ENCODE results near the gene GALNT17.

GALNT17 gene

DNA sequence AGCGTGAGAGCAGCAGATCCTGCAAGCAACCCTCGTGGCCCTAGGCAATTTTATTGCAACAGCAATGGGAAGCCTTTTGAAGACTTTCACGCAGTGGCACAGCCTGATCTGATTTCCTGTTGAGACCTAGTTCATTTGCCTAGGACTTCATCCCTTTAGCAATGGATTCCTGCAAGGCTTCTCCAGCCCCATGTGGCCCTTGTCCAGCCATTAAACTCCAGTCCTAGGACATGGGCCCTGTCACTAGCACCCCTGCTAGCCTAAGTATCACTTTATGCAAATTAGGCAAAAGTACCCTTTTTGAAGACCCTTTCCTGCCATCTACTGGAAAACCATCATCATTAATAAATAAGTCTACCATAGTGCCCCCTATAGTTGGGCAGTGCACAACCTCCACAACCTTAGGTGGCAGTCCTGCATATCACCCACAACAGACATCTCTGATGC, 379.4 kb downstream of the GALNT17 start:
- no peak for DNase-seq (ENCODE audit: low read depth)
- no peak overlapping the region for H3K4me3 ChIP-seq (ENCODE audit: low read depth, low read length)

DNA sequence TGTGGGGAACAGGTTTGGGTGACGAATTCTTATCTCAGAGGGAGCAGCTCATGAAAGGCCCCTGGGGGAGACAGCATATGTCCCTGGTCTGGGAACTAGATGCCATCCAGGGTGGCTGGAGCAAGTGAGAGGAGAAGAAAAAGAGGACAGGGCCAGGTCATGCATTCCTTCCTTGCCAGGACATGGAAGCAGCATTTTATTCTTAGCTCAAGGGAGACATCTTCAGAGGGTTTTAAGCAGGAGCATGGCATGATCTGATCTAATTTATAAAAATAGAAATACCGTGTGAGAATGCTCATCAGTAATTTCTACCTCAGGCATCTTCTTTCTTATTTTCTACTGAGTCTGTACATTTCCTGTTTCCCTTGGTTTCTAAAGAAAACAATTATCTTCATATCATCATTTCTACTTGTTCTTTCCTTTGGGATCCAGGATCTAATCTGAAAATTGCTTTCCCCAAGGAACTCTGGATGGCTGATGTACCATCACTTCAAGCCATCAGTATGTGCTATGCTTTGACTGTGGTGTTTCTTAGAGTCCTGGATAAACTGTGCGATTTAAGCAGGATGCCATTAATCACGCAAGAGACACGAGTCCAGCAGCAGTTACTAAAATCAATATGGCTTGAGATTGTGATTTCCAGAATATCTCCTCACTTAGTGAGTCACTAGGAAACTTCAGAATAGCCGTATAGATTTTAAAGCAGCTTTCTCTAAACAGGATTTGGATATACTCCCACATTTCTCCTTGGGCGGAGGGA, 386.2 kb downstream of the GALNT17 start:
- no peak for DNase-seq (ENCODE audit: low read depth)
- no peak overlapping the region for H3K4me3 ChIP-seq (ENCODE audit: low read depth, low read length)

DNA sequence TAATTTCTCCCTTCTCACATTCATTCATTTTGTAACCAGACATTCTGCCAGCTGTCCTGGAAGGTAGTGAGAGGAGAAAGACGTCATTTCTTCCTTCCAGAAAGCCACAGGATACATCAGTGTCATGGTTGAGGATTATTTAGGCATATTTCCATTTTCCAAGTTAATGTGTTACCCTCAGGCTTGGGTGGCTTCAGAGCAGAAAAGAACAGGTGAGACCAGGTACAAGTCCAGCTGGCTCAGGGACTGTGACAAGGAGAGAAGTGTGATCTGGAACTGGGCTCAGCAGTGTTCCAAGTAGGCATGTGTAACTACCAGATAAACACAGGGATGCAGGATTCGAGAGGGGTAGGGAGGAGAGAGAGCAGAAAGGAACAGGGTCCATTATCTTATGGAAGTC, 386.9 kb downstream of the GALNT17 start:
- H3K4me3 ChIP-seq (ENCODE audit: low read depth, low read length): no peak overlapping the region
- DNase-seq (ENCODE audit: low read depth): no peak

DNA sequence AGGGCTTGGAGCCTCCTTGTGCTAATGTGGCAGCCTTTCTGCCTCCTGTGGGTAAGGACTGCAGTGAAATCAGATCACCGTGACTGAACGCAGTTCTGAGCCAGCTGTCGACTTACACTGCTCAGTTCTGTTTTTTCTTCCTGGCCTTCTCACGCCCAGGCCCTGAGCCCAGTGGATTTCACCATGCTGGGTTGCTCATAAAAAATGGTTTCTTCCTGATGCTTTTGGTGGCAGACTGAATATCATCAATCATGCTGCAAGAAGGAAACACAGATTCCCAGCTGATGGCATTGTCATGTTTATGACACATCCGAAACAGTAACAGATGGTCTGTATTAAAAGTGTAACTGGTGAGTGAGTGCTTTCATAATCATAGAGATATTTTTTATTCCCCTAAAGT, 389.6 kb downstream of the GALNT17 start:
- no peak overlapping the region for H3K4me3 ChIP-seq (ENCODE audit: low read depth, low read length)
- peak; percentile 58 for DNase-seq (ENCODE audit: low read depth)

DNA sequence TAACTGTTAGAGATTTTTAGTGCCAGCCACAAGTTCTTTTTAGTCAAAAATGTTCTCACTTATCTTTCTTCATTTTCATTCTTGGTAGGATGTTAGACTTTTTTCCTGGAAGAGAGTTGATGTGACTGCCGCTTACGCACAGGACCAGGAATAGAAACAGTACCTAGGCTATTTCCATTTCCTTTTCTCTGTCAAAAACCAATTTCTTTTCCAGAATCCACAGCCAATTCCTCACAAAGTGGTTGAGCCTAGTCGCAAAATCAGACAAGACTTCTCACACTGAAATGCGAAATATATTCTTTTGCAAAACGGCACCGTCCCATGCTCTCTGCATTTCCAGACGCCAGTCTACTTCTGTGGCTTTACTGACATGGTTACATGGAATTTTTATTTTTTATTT, 394.2 kb downstream of the GALNT17 start:
- no peak overlapping the region for H3K4me3 ChIP-seq (ENCODE audit: low read depth, low read length)
- DNase-seq (ENCODE audit: low read depth): no peak

DNA sequence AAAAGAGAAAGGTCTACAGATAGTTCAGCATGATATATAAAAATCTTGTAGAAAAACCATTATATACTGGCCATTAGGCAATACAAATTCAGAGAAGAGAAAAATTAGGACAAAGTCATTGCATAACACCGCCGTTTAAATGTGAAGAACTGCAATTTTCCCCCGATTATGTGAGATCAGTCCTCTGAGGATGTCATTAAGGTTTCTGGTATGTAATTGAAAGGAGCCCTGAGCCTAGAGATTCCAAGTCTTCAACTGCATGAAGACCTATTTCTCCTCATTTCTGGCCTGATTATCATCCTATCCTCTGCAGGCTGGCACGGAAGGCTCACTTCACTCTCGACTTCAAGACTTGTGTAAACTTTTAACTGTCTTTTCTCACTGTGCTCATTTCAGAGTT, 395.3 kb downstream of the GALNT17 start:
- DNase-seq (ENCODE audit: low read depth): no peak

DNA sequence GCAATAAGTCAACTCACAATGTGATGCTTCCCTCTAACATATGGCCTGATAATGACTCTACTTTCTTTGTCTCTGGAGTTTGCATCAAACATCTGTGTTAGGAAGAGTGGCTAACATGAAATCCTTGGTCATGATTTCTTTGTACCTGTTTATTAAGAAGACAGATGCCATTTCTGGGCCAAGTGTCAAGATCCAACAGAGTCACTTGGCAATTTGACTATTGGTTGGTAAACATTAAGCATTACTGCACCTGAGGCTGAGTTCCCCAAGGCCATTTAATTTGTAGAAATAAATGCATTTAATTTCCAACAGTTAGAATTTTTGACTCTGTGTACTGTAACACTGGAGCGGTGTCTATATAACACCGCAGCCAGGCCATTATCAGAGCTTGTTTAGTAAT, 403.7 kb downstream of the GALNT17 start:
- H3K4me3 ChIP-seq (ENCODE audit: low read depth, low read length): no peak overlapping the region
- no peak for DNase-seq (ENCODE audit: low read depth)

More for the DNA sequence above, 395.3 kb downstream of the GALNT17 start:
- no peak overlapping the region for H3K4me3 ChIP-seq (ENCODE audit: low read depth, low read length)

DNA sequence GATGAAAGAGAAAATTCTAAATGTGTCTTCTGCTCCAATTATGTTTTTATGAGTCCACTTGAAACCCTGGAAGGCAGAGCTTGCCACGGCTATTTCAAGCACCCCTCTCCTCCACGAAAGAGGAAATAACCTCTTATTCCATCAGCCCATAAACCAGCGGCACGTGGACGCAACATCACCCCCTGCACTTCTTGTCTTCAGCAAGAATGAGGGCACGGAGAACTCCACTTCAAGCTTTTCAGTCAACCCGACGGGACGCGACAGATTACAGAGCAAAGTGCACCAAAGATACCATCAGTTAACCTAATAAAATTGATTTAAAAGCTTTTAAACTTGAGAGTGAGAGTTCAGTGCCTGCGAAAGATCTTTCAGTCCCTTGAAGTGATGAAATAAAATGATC, 406.3 kb downstream of the GALNT17 start:
- no peak for DNase-seq (ENCODE audit: low read depth)
- no peak overlapping the region for H3K4me3 ChIP-seq (ENCODE audit: low read depth, low read length)

DNA sequence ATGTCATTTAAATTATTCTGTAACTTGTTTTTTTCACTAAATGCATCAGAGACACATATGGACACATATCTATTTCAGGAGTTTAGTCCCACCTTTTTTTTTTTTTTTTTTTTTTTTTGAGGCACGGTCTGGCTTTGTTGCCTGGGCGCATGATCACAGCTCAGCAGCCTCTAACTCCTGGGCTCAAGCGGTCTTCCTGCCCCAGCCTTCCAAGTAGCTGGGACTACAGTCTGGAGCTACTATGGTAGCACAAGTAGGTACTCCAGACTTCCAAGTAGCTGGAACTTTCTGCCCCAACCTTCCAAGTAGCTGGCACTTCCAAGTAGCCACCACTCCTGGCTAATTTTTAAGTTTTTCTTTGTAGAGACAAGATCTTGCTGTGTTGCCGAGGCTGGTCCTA, 407.7 kb downstream of the GALNT17 start:
- no peak for DNase-seq (ENCODE audit: low read depth)

DNA sequence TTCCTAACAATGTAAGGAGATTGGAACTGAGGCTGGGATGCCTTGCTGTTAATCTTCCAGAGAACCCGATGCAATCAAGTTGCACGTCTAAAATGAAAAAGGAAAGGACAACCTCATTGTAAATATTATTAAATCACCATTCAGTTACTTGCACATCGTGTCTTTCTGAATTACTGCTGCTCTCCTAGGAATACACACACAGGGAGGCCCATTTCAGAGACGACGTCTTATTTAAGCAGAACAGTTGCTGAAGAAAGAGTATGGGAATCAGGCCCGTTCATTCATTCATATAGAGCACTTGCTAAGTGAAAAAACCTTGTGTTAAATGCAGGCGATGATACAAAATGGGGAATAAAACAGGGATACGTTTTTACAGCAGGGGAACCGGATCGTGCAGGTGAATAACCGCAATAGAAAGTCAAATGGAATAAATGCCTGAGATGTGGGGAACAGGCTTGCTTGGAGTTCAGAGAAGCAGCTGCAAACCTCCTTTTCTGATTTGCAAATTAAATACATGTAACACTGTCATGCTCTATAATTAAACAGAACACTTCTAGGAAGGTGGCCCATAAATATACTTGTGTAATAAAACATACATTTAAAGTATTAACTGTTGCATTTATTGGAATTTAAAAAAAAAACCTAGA, 409.9 kb downstream of the GALNT17 start:
- no peak for DNase-seq (ENCODE audit: low read depth)
- no peak overlapping the region for H3K4me3 ChIP-seq (ENCODE audit: low read depth, low read length)

More for the DNA sequence above, 407.7 kb downstream of the GALNT17 start:
- no peak overlapping the region for H3K4me3 ChIP-seq (ENCODE audit: low read depth, low read length)

DNA sequence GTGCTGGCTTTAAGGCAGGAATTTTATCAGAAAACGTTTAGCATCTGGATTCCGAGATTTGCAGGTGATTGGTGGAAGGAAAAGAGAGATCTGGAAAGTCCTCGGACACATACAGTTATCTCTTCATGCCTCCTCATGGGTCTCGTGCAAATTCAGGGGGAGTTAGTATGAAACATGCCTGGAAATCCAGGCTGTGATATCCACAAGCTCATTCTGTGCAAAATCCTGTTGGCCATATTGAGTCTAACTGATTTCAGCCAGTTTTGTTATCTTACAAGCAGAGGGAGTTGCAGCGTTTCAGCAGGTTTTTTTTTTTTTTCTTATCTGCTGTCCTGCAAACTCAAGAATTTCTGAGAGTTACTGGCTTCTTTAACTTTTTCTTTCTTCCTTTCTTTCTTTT, 411.5 kb downstream of the GALNT17 start:
- no peak for DNase-seq (ENCODE audit: low read depth)

DNA sequence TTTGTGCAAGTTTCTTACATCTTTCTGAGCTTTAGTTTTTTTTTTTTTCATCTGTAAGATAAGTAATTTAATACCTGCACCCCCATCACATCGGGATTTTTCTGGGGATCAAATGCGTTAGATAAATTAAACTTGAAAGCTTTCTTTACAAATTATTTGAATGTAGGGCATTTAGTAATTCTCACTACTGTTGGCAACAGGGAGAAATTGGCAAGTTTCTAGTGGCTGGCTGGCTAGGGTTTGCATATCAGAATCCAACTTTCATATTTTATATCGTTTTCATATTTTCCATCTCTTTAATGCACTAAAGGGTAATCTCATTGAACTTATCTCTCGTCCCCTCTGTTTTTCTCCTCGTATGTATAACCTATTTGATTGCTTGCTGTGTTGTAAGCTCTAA, 412.9 kb downstream of the GALNT17 start:
- no peak overlapping the region for H3K4me3 ChIP-seq (ENCODE audit: low read depth, low read length)

More for the DNA sequence above, 411.5 kb downstream of the GALNT17 start:
- no peak overlapping the region for H3K4me3 ChIP-seq (ENCODE audit: low read depth, low read length)

DNA sequence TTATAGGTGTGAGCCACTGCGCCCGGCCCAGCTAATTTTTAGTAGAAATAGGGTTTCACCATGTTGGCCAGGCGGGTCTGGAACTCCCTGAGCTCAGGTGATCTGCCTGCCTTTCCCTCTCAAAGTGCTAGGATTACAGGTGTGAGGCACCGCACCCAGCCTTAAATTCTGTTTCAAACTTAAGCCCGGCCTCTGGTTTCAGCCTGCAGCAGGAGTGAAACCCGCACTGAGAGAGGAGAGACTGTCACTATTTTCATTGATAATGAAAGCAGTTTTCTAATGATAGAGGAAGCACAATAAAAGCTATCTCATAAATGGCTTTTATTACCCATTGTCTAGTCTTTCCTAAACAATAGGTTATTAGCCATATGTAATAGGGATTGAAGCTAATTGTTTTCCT, 415.5 kb downstream of the GALNT17 start:
- DNase-seq (ENCODE audit: low read depth): no peak
- no peak overlapping the region for H3K4me3 ChIP-seq (ENCODE audit: low read depth, low read length)

More for the DNA sequence above, 412.9 kb downstream of the GALNT17 start:
- no peak for DNase-seq (ENCODE audit: low read depth)

DNA sequence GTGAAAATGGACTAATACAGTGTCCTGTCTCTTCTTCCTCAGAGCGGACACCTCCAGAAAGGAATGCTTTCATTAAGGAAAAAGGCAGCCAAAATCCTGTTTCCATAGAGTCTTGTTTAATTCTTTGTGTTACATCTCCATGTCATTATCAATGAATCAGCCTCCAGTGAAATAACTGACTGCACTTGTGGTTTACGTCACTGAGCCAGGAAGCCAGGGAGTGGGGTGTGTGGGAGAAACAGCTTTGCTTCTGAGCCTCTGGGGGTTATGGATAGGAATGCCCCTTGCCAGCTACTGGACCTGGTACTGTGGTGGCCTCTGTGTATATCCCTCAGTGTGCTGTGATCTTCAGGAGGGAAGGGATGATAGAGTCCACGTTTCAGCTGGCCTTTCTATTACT, 416.8 kb downstream of the GALNT17 start:
- no peak overlapping the region for H3K4me3 ChIP-seq (ENCODE audit: low read depth, low read length)
- no peak for DNase-seq (ENCODE audit: low read depth)

DNA sequence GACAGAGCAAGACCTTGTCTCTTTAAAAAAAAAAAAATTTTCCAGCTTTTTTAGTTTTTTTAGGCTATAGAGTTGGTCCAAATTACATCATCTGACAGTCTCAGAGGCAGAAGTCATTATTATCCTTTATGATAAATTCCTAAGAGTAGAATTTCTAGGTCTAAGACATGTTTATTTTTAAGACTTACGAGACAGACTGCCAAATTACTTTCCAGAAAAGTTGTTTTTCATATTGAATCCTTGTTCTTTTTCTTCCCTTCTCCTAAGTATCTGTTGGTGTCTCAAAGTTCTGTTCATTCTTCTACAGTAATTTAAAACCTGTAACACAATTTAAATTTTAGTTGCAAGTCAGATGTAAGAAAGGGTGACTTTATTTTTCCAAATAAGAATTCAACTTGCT, 421.4 kb downstream of the GALNT17 start:
- no peak overlapping the region for H3K4me3 ChIP-seq (ENCODE audit: low read depth, low read length)
- no peak for DNase-seq (ENCODE audit: low read depth)

DNA sequence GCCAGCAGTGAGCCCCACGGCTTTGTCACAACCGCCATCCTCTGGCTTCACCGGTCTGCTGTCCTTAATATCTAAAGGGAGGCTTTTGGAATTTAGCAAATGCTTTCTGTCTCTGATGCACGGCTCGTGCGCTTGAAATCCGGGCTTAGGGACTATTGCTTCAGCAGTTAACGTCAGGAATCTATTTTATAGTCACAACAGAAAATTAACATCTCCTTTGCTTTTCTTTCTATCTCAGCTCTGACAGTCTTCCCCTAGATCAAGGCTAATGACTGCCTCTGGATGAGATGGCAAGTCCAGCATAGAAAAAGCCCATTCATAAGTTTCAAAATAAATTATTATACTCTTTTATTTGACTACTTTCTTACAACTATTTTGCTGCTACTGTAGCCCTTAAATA, 423.8 kb downstream of the GALNT17 start:
- no peak for DNase-seq (ENCODE audit: low read depth)
- H3K4me3 ChIP-seq (ENCODE audit: low read depth, low read length): no peak overlapping the region

DNA sequence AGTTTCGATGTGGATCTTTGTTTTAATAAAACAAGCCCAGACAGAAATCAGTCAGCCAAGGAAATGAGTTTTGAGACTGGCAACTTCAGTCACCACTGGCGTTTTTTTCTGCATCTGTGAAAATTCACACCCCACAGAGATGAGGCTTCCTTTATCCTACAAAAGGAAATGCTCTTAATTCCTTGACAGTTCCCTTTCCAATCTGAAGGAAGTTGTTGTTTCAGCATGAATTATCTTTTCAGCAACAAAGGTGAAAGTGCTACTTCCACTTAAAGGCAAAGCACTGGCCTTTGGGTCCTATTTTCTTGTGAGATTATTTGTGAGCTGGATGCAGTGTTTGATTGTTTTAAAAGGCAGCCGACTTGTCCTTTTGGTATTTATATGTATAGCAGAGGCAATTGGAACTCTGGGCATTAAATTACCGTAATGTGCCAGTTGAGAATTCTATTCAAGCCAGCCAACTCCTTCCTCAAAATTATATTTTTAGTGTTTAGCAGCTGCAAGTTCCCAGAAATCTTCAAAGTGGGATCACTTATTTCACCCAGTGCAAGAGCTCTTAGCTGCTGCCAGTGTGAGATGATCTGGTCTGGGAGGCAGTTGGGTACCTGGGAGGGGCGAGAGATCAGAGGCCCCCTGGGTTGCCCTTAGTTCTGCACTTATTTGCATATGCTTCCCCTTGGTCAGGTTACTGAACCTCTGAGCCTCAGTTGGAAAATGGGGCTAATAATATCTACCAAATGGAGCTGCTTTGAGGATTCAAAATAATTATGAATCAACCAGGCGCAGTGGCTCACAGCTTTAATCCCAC, 427.1 kb downstream of the GALNT17 start:
- no peak overlapping the region for H3K4me3 ChIP-seq (ENCODE audit: low read depth, low read length)
- DNase-seq (ENCODE audit: low read depth): no peak

DNA sequence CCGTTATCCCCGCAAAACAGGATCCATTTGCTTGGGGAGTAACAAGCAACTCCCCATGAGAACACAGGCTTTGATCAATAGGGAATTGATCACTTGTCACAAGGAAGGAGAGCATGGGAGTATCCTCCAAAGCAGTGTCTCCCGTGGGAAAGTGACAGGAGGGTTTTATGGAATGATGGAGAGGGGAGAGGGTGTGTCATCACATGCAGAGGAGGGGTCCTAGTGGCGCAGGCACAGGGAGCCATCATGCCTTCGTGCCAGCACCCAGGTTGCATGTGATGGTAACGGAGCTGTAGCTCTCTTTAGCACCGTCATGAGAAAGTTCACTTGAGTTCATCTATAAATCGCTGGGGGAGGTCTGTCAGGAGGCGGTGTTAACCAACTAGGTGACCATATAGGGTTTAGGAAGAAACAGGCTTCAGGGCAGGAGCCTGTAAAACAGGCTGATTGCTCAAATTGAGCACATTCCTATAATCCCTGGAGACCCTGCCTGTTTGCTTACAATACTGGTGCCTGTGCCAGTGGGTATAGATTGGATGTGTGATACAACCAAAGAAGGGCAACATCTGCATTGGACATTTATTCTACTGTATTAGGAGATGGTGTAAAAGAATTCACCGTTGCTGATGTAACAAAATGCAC, 428.5 kb downstream of the GALNT17 start:
- H3K4me3 ChIP-seq (ENCODE audit: low read depth, low read length): no peak overlapping the region
- DNase-seq (ENCODE audit: low read depth): peak; percentile 13

DNA sequence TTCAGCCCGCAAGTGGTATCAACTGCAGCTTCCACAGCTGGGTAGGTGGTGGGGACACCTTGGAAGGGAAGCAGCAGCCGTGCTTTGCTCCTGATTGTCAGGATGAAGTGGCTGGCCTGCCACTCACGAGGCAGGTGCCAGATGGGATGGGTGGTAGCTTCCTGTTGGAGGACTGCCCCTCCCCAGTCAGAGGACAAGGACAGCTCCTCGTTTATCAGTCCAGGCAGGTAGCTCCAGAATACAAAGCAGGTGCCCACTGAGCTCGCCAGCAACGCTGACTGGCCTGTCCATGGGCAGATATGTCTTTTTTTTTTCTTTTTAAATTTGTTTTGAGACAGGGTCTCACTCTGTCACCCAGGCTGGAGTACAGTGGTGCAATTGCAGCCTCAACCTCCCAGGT, 431.3 kb downstream of the GALNT17 start:
- no peak for DNase-seq (ENCODE audit: low read depth)
- H3K4me3 ChIP-seq (ENCODE audit: low read depth, low read length): no peak overlapping the region

DNA sequence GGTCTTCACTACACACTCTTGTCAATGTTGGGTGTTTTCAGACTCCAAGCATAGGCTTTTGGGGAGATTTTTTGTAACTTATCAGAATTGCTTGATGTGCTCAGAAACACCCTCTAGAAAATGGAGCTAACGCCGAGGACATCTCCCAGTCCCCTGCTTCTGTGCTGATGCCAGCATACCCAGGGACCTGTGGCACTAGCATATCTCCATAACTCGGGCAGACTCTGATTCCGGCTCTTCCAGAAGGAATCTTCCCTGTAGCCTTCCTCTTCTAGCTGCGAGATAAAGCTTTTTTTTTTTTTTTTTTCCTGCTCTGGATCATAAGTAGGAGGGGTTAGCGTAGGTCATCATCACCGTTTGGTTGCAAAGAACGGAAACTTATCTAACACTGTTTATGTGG, 434.4 kb downstream of the GALNT17 start:
- no peak overlapping the region for H3K4me3 ChIP-seq (ENCODE audit: low read depth, low read length)
- no peak for DNase-seq (ENCODE audit: low read depth)

Data from skeletal muscle cell (primary cell).